GM04503 (cell line): ENCODE results near the gene ASB1.

ENCODE experiments used
- DNase-seq: peaks from one replicate; pipeline ENCODE4 v3.0.0-alpha.2; 2012; ENCODE audit warnings: low read depth

Gene ASB1

GRCh38 chr2:238426568-238427434 lies at the start of gene ASB1:
TSS of gene ASB1 (plus strand) at chr2:238426927. CDS start at chr2:238427071, 144 bp downstream.
- no peak for DNase-seq

- DNase-seq = no peak
Observed at GRCh38 chr2:238378230-238379095, 48.3 kb upstream of the ASB1 start.

GRCh38 chr2:238379096-238379810 lies 47.5 kb upstream of the ASB1 start:
- no peak for DNase-seq

- no peak for DNase-seq
Observed at GRCh38 chr2:238380336-238380735, 46.4 kb upstream of the ASB1 start.

- DNase-seq = peak; percentile 70
Observed at GRCh38 chr2:238380785-238381184, 45.9 kb upstream of the ASB1 start.

GRCh38 chr2:238381341-238382115 lies 45.2 kb upstream of the ASB1 start:
- DNase-seq = no peak

GRCh38 chr2:238382381-238382781 lies 44.3 kb upstream of the ASB1 start:
- no peak for DNase-seq

- DNase-seq = no peak
Observed at GRCh38 chr2:238383135-238383534, 43.6 kb upstream of the ASB1 start.

- no peak for DNase-seq
Observed at GRCh38 chr2:238383743-238384380, 42.9 kb upstream of the ASB1 start.

- DNase-seq = no peak
Observed at GRCh38 chr2:238387332-238387731, 39.4 kb upstream of the ASB1 start.

- DNase-seq = no peak
Observed at GRCh38 chr2:238388794-238389193, 37.9 kb upstream of the ASB1 start.

GRCh38 chr2:238389988-238390589 lies 36.6 kb upstream of the ASB1 start:
- DNase-seq = no peak

- DNase-seq = no peak
Observed at GRCh38 chr2:238391042-238391689, 35.6 kb upstream of the ASB1 start.

- DNase-seq = no peak
Observed at GRCh38 chr2:238396663-238397062, 30.1 kb upstream of the ASB1 start.

- no peak for DNase-seq
Observed at GRCh38 chr2:238397356-238397755, 29.4 kb upstream of the ASB1 start.

GRCh38 chr2:238398577-238398976 lies 28.1 kb upstream of the ASB1 start:
- no peak for DNase-seq

GRCh38 chr2:238399094-238399493 lies 27.6 kb upstream of the ASB1 start:
- DNase-seq = no peak

- DNase-seq = no peak
Observed at GRCh38 chr2:238401551-238401950, 25.2 kb upstream of the ASB1 start.

- DNase-seq = no peak
Observed at GRCh38 chr2:238403632-238404405, 22.9 kb upstream of the ASB1 start.
